Trophoblast cell (in vitro differentiated cells and primary cell): ENCODE measurements around the gene ARV1.
"Not testable (repeated sequence)": the region's sequence is repeated elsewhere in the genome, so short reads cannot be mapped to it uniquely, and the experiment has no call there.

Source experiments
- DNase-seq, 2 donors: peaks; one replicate each; pipeline ENCODE4 v3.0.0-alpha.2; 2016
- H2AFZ ChIP-seq: 2 replicates; pipeline ENCODE4 v1.6.1; 2013; ENCODE audit warnings: low read length, moderate library complexity, mild to moderate bottlenecking; ENCODE audit not compliant: insufficient read depth, poor library complexity
- H2AK5ac ChIP-seq: 2 replicates; pipeline ENCODE4 v1.6.1; 2013; ENCODE audit warnings: mild to moderate bottlenecking, low read length
- H2BK120ac ChIP-seq: 2 replicates; pipeline ENCODE4 v1.6.1; 2013; ENCODE audit warnings: low read length, mild to moderate bottlenecking, moderate library complexity; ENCODE audit not compliant: insufficient read depth, poor library complexity
- H2BK12ac ChIP-seq: 2 replicates; pipeline ENCODE4 v1.6.1; 2013; ENCODE audit warnings: mild to moderate bottlenecking, low read length, moderate library complexity
- H2BK5ac ChIP-seq: 2 replicates; pipeline ENCODE4 v1.6.1; 2013; ENCODE audit warnings: low read length, low read depth, moderate library complexity, mild to moderate bottlenecking; ENCODE audit not compliant: poor library complexity
- H3K14ac ChIP-seq: 2 replicates; pipeline ENCODE4 v1.6.1; 2013; ENCODE audit warnings: mild to moderate bottlenecking, low read length
- H3K18ac ChIP-seq: 2 replicates; pipeline ENCODE4 v1.6.1; 2013; ENCODE audit warnings: mild to moderate bottlenecking, low read length
- H3K23ac ChIP-seq: 2 replicates; pipeline ENCODE4 v1.6.1; 2013; ENCODE audit warnings: low read length
- H3K27ac ChIP-seq: 2 replicates; pipeline ENCODE4 v1.5.1; 2013; ENCODE audit warnings: low read depth, mild to moderate bottlenecking, inconsistent platforms, low read length, moderate library complexity
- H3K27me3 ChIP-seq: 2 replicates; pipeline ENCODE4 v1.6.1; 2013; ENCODE audit warnings: inconsistent platforms, mild to moderate bottlenecking, low read length, moderate library complexity; ENCODE audit not compliant: insufficient read depth
- H3K36me3 ChIP-seq, 2 experiments: 1 replicate in 1 of 2; 2 replicates in 1 of 2; pipeline ENCODE4 v1.6.1; 2013; ENCODE audit warnings: low read length in 2 of 2, mild to moderate bottlenecking in 2 of 2, moderate library complexity in 1 of 2; ENCODE audit not compliant: insufficient read depth in 2 of 2, control insufficient read depth in 1 of 2
- H3K4ac ChIP-seq: 2 replicates; pipeline ENCODE4 v1.6.1; 2013; ENCODE audit warnings: low read depth, mild to moderate bottlenecking, low read length, moderate library complexity
- H3K4me1 ChIP-seq, 2 experiments: 1 replicate in 1 of 2; 2 replicates in 1 of 2; pipeline ENCODE4 v1.6.1; 2013; ENCODE audit warnings: low read length in 2 of 2, mild to moderate bottlenecking in 2 of 2, moderate library complexity in 1 of 2; ENCODE audit not compliant: insufficient read depth in 2 of 2, control insufficient read depth in 1 of 2
- H3K4me2 ChIP-seq: 2 replicates; pipeline ENCODE4 v1.6.1; 2013; ENCODE audit warnings: inconsistent platforms, mild to moderate bottlenecking, low read length, moderate library complexity
- H3K4me3 ChIP-seq: 2 replicates; pipeline ENCODE4 v1.5.1; 2013; ENCODE audit warnings: mild to moderate bottlenecking, low read depth, low read length, inconsistent platforms
- H3K79me1 ChIP-seq: one replicate; pipeline ENCODE4 v1.6.1; 2013; ENCODE audit warnings: low read length
- H3K79me2 ChIP-seq: 2 replicates; pipeline ENCODE4 v1.6.1; 2013; ENCODE audit warnings: low read length, mild to moderate bottlenecking; ENCODE audit not compliant: control insufficient read depth, insufficient read depth, poor library complexity
- H3K9ac ChIP-seq: 2 replicates; pipeline ENCODE4 v1.6.1; 2013; ENCODE audit warnings: mild to moderate bottlenecking, low read length
- H3K9me3 ChIP-seq: 2 replicates; pipeline ENCODE4 v1.6.1; 2013; ENCODE audit warnings: low read depth, mild to moderate bottlenecking, control low read depth, inconsistent platforms, low read length; ENCODE audit not compliant: insufficient read depth
- H4K12ac ChIP-seq: 2 replicates; pipeline ENCODE4 v1.6.1; 2013; ENCODE audit warnings: low read depth, mild to moderate bottlenecking, low read length, moderate library complexity
- H4K8ac ChIP-seq: 2 replicates; pipeline ENCODE4 v1.6.1; 2013; ENCODE audit warnings: low read depth, mild to moderate bottlenecking, low read length, moderate library complexity
- H4K91ac ChIP-seq: one replicate; pipeline ENCODE4 v1.6.1; 2013; ENCODE audit warnings: low read depth, mild to moderate bottlenecking, low read length, moderate library complexity
- WGBS: extraction: QIAGEN DNeasy Blood & Tissue Kit; methylation state at CpG from one replicate; pipeline ENCODE4 v1.1.7; 2013; ENCODE audit warnings: missing lambda C conversion rate; ENCODE audit not compliant: insufficient read length, insufficient coverage; ENCODE audit errors: extremely low coverage; 5-methylcytosine and 5-hydroxymethylcytosine counted together

Gene ARV1

DNA sequence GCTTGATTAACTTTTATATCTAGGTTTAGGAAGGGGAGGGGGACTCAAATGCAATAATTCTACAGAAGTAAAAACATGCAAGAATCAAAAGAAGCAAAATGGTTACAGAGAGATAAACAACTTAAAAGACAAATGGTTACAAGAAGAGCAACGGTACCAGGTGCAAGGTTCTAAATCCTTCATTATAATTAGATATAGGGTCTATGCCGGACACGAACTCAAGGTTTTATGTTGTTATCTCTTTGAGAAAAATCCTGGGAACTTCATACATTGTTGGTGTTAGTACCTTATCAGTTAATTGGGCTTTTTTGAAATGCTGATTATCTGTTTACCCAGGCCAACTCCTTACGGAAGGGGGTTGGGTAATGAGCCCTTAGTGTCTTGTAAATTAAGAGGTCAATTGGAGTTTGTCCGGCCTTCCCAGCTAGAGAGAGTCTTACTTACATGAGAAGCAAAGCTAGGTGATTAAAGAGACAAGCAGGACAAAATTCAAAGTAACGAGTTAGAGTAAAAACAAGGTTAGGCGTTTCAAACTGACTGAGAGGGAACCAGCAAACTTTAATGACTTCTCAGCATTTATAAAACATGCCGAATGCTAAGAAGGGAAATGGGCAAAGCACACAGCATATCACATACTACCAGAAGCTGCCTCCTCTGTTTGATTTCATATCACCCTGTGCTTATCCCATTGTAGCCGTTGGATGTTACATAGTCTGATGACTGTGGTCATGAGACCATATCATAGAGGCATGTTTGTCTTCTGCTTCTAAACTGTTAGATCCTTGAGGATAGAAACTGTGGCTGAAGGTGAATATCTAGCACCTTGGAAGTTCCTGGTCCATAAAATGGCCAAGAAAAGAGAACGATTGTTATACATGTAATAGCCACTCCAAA lies 6.0 kb downstream of the ARV1 start:
- H4K8ac ChIP-seq, H2BK5ac ChIP-seq, H3K27ac ChIP-seq, DNase-seq, H3K4ac ChIP-seq, H2AFZ ChIP-seq, H3K14ac ChIP-seq, H2AK5ac ChIP-seq, H3K36me3 ChIP-seq, H3K4me3 ChIP-seq, H2BK120ac ChIP-seq, H4K91ac ChIP-seq, H3K9ac ChIP-seq, H3K9me3 ChIP-seq, H3K27me3 ChIP-seq, H3K4me1 ChIP-seq, H4K12ac ChIP-seq, H3K18ac ChIP-seq, H3K4me2 ChIP-seq, H3K79me2 ChIP-seq, H2BK12ac ChIP-seq, H3K23ac ChIP-seq, H3K79me1 ChIP-seq: not testable (repeated sequence)
- WGBS, result no CpG with 5 or more reads among the region's 10 CpGs

DNA sequence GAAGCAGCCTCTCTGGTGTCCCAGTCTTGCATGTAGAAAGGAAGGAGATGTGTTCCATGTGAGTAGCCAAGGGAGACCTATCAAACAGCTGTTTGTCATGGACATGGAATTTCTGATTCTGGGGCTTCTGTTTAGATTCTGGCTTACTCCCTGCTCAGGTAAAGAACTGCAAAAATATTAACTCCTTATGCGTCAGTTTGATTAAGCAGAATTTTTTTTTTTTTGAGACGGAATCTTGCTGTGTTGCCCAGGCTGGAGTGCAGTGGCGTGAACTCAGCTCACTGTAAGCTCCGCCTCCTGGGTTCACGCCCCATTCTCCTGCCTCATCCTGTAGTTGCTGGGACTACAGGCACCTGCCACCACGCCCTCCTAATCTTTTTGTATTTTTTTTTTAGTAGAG lies 6.8 kb downstream of the ARV1 start:
- no peak overlapping the region for H2BK5ac ChIP-seq
- no peak overlapping the region for H4K8ac ChIP-seq
- H3K79me2 ChIP-seq, result no peaks in the 10 kb centered on the region
- H3K4me1 ChIP-seq, result no peaks in the 10 kb centered on the region
- no peak overlapping the region for H3K27ac ChIP-seq
- H3K79me1 ChIP-seq, result no peaks in the 10 kb centered on the region
- no peak overlapping the region for H3K9ac ChIP-seq
- H2AFZ ChIP-seq, result no peak overlapping the region
- WGBS, result no CpG with 5 or more reads among the region's 6 CpGs
- no peak overlapping the region for H3K14ac ChIP-seq
- no peaks in the 10 kb centered on the region for H3K27me3 ChIP-seq
- no peak overlapping the region for H4K91ac ChIP-seq
- no peak overlapping the region for H3K18ac ChIP-seq
- no peak overlapping the region for H4K12ac ChIP-seq
- H3K4me2 ChIP-seq, result no peak overlapping the region
- no peak overlapping the region for H3K4ac ChIP-seq
- no peak overlapping the region for H2BK120ac ChIP-seq
- no peak for DNase-seq
- H3K36me3 ChIP-seq, result peaks cover 0 to 5% of the 10 kb centered on the region in 2 experiments
- H3K9me3 ChIP-seq, result no peaks in the 10 kb centered on the region
- H3K23ac ChIP-seq, result no peak overlapping the region
- no peak overlapping the region for H2BK12ac ChIP-seq
- no peak overlapping the region for H2AK5ac ChIP-seq
- no peak overlapping the region for H3K4me3 ChIP-seq

DNA sequence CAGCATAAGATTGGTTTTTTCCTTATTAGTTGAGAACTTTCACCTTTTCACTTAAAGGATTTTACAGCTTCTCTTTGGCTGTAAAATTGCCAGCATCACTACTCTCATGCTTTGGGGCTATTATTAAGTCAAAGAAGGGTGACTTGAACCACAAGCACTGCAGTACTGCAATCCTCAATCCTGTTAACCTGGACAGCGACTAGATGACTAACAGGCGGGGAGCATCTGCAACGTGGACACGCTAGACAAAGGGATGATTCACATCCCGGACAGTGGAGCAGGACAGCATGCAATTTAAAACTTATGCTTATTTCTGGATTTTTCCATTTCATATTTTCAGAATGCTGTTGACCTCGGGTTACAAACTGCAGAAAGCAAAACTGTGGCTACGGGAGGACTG lies 8.1 kb downstream of the ARV1 start:
- WGBS, result no CpG with 5 or more reads among the region's 7 CpGs
- H4K8ac ChIP-seq, result no peak overlapping the region
- no peak overlapping the region for H3K4ac ChIP-seq
- H3K4me2 ChIP-seq, result no peak overlapping the region
- no peak overlapping the region for H2BK12ac ChIP-seq
- no peak overlapping the region for H3K14ac ChIP-seq
- no peak overlapping the region for H4K91ac ChIP-seq
- no peaks in the 10 kb centered on the region for H3K79me1 ChIP-seq
- H2BK5ac ChIP-seq, result no peak overlapping the region
- no peak overlapping the region for H3K4me3 ChIP-seq
- no peaks in the 10 kb centered on the region for H3K4me1 ChIP-seq
- no peak overlapping the region for H4K12ac ChIP-seq
- no peaks in the 10 kb centered on the region for H3K79me2 ChIP-seq
- H3K27me3 ChIP-seq, result no peaks in the 10 kb centered on the region
- H2AFZ ChIP-seq, result no peak overlapping the region
- H3K9ac ChIP-seq, result no peak overlapping the region
- no peaks in the 10 kb centered on the region for H3K9me3 ChIP-seq
- peaks cover 0 to 5% of the 10 kb centered on the region in 2 experiments for H3K36me3 ChIP-seq
- no peak overlapping the region for H2AK5ac ChIP-seq
- no peak overlapping the region for H3K27ac ChIP-seq
- DNase-seq, result peak; percentile 54 to 64
- no peak overlapping the region for H2BK120ac ChIP-seq
- no peak overlapping the region for H3K18ac ChIP-seq
- no peak overlapping the region for H3K23ac ChIP-seq

DNA sequence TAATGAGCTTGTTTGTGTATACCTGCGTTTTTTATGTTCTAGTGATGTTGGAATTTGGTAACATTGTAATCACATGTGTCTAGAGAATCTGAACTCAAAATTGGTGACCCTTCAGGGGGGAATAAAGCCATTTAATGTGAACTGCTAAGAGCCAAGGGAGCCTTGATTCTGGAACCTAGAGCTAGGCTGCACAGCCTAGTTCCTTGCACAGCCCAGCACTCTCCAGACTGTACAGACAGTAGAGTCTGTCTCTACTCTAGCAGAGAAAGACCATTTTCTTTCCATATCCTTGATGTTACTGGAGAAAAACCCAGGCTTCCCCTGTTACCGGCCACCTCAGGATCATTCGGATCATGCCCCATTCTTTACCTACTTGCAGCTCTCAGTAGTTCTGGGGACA lies 8.6 kb downstream of the ARV1 start:
- no peak overlapping the region for H3K4ac ChIP-seq
- no peak overlapping the region for H2AK5ac ChIP-seq
- H4K12ac ChIP-seq, result no peak overlapping the region
- no peak for DNase-seq
- no peak overlapping the region for H2BK12ac ChIP-seq
- H3K4me1 ChIP-seq, result no peaks in the 10 kb centered on the region
- no peak overlapping the region for H3K9ac ChIP-seq
- no CpG with 5 or more reads among the region's 3 CpGs for WGBS
- H4K8ac ChIP-seq, result no peak overlapping the region
- no peaks in the 10 kb centered on the region for H3K79me1 ChIP-seq
- no peak overlapping the region for H2AFZ ChIP-seq
- H2BK5ac ChIP-seq, result no peak overlapping the region
- H3K18ac ChIP-seq, result no peak overlapping the region
- H3K36me3 ChIP-seq, result peaks cover 0 to 5% of the 10 kb centered on the region in 2 experiments
- no peak overlapping the region for H3K4me3 ChIP-seq
- no peaks in the 10 kb centered on the region for H3K79me2 ChIP-seq
- no peak overlapping the region for H3K4me2 ChIP-seq
- H2BK120ac ChIP-seq, result no peak overlapping the region
- H3K27ac ChIP-seq, result no peak overlapping the region
- H4K91ac ChIP-seq, result no peak overlapping the region
- no peaks in the 10 kb centered on the region for H3K9me3 ChIP-seq
- no peaks in the 10 kb centered on the region for H3K27me3 ChIP-seq
- no peak overlapping the region for H3K23ac ChIP-seq
- no peak overlapping the region for H3K14ac ChIP-seq
